HFF-Myc (cell line): ENCODE results near the gene WFDC8.

Source experiments
- DNase-seq: peaks from one replicate; pipeline ENCODE4 v3.0.0-alpha.2; 2011; ENCODE audit warnings: low read depth; ENCODE audit errors: extremely low read depth
- H3K4me3 ChIP-seq: replicated peaks from 2 replicates; pipeline ENCODE4 v1.5.1; 2011; ENCODE audit warnings: low read depth, mild to moderate bottlenecking, control low read depth, low read length
- TF ChIP-seq, protein P1 (sequence below): IDR thresholded peaks from 2 replicates; pipeline ENCODE4 v1.5.1; 2012; ENCODE audit warnings: mild to moderate bottlenecking, low read depth, low read length, control low read depth; ENCODE audit errors: missing control alignments

The WFDC8 gene

DNA sequence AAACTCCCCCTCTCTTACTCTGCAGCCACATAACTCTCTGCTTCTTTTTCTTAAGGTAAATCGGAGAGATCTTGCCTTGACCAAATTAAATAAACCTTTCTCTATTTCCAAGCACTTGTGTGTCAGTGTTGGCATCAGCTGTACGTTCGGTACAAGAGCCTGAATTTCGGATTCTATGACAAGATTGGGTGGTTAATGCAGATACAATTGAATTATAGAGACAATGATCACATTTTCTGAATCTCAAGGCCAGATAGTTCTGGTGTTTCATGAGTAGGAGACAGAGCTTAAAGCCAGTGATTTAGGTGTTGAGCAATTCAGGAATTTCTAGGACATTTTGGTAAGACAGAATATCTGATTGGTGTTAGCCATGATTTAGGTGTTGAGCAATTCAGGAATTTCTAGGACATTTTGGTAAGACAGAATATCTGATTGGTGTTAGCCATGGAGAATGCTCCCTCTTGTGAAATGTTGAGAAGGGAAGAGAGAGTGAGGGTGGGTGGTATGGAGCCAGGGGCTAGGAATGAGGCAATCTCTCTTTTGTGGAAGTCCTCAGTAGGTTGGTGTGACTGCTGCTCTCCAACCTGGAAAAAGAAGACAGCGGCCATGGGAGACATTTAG lies 68.7 kb downstream of the WFDC8 start:
- TF ChIP-seq, protein P1, sequence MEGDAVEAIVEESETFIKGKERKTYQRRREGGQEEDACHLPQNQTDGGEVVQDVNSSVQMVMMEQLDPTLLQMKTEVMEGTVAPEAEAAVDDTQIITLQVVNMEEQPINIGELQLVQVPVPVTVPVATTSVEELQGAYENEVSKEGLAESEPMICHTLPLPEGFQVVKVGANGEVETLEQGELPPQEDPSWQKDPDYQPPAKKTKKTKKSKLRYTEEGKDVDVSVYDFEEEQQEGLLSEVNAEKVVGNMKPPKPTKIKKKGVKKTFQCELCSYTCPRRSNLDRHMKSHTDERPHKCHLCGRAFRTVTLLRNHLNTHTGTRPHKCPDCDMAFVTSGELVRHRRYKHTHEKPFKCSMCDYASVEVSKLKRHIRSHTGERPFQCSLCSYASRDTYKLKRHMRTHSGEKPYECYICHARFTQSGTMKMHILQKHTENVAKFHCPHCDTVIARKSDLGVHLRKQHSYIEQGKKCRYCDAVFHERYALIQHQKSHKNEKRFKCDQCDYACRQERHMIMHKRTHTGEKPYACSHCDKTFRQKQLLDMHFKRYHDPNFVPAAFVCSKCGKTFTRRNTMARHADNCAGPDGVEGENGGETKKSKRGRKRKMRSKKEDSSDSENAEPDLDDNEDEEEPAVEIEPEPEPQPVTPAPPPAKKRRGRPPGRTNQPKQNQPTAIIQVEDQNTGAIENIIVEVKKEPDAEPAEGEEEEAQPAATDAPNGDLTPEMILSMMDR = no peak
- H3K4me3 ChIP-seq = no peak overlapping the region
- no peak for DNase-seq

DNA sequence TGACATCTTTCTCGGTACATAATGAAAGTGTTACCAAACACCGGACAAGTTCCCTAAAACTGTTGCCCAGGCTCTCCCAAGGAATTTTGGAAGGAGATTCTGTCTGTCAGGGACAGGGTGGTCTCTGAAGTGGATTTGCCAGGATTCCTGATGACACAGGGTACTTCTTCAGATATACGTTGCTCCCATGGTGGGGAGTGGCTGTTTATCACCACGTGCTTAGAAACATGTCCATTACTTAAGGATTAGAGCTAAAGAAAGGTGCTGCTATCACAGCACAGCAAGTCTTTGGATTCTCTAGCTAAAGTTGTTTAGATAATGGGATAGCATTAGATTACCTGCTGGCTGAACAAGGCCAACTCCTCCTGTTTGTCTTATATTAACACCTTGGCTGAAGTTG lies 70.0 kb downstream of the WFDC8 start:
- H3K4me3 ChIP-seq = no peak overlapping the region
- TF ChIP-seq, protein P1 = no peak
- DNase-seq = no peak

DNA sequence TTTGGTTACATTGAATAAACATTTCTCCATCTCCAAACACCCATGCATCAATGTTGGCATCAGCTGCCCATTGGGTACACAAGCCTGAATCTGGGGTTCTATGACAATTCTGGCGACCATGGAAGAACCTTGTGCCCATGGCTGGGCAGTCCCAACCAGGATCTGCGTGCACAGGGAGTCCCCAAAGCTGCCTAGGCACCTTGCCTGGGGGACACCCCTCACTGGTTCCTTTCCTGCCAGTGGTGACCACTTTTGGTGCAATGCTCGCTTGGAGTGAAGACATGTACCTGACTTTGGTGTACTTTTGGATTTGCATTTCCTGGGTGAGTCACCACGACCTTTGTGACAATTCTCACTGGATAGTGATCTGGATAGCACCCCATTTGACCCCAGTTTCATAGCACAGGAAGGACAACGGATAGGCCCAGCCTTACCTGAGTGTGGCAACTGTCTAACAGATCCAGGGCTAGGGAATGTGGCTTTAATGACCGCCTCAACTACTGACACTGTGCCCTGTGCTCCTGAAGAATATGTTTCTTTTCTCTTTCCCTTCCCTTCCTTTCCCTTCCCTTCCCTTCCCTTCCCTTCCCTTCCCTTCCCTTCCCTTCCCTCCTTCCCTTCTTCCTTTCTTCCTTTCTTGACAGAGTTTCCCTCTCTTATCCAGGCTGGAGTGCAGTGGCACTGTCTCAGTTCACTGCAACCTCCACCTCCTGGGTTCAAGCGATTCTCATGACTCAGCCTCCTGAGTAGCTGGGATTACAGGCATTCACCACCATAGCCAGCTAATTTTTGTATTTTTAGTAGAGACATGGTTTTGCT lies 70.8 kb downstream of the WFDC8 start:
- DNase-seq = no peak
- TF ChIP-seq, protein P1 = no peak
- H3K4me3 ChIP-seq = no peak overlapping the region

DNA sequence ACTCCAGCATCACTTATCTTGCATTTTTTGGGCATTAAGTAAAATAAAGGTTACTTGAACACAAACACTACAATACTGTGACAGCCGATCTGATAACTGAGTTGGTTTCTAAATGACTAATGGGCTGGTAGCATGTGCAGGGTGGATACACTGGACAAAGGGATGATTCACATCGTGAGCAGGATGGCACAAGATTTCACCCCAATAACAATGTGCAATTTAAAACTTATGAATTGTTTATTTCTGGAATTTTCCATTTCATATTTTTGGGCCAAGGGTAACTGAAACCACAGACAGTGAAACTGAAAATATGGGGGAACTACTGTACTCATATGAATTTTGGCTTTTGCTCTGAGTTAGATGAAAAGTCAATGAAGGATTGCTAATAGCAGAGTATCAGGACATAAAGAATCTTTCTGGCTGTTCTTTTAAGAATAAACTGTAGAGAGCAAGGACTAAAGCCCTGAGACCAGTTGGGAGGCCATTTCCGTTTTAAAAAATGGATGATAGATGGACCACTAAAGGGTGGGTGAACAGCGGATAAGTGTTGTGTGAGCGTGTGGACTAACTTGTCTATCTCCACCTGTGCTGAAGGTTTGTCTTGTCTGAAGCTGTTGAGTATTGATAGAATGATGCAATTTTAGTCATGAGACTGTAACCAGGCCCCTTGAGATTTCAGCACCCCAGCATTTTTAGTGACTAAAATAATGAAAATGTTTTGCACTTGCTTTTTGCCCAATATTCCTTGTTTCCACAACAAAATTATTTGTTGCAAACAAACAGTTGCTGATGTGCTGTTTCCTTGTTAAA lies 71.9 kb downstream of the WFDC8 start:
- H3K4me3 ChIP-seq = no peak overlapping the region
- TF ChIP-seq, protein P1 = no peak
- no peak for DNase-seq

DNA sequence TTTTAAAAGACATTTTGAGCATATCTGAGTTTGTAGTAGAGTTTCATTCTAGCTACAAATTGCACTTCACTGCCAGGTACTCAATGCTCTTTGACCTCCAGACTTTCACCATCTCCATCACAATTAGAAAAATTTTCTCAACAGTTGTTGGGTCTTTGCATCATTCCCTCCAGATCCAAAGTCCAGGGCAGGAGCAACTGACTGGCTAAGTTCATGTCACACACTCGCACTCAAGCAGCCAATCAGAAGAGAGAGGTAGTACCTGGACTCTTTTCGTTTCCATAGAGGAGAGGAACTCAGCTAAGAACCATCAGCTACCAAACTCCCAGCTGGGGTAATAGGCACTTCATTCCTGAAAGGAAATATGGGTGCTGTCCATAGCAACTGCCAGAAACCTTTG lies 72.7 kb downstream of the WFDC8 start:
- no peak overlapping the region for H3K4me3 ChIP-seq
- TF ChIP-seq, protein P1 = no peak
- no peak for DNase-seq

DNA sequence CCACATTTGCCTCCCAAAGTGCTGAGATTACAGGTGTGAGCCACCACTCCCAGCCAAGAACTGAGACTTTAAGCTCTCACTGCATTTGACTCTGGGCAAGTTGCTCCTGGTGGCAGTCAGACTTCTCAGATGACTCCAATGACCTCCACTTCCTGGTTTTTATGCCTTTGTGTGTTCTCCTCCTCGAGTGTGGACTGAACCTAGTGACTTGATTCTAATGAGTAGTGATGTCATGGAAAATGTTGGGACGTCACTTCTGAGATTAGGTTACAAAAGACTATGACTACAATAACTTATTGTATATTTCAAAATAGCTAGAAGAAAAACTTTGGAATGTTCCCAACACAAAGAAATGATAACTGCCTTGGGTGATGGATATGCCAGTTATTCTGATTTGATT lies 75.7 kb downstream of the WFDC8 start:
- no peak for DNase-seq
- H3K4me3 ChIP-seq = no peak overlapping the region
- TF ChIP-seq, protein P1 = no peak
